T-helper 1 cell treated with Interleukin-12 subunit alpha and Interleukin-12 subunit beta and Interleukin-4 antibody, amounts not matched to agents 30 μg/mL and 1 μg/mL, for 36 hours (primary cell): ENCODE measurements around the gene OR6K3.

Experiments used
- H3K27ac Mint-ChIP-seq: one replicate; pipeline ENCODE4 v1.8.0; 2021; ENCODE audit warnings: mild to moderate bottlenecking, mixed read lengths
- H3K27me3 Mint-ChIP-seq: one replicate; pipeline ENCODE4 v1.8.0; 2021; ENCODE audit warnings: low read depth, mixed read lengths
- H3K36me3 Mint-ChIP-seq: one replicate; pipeline ENCODE4 v1.8.0; 2021; ENCODE audit warnings: low read depth, mixed read lengths
- H3K4me1 Mint-ChIP-seq: one replicate; pipeline ENCODE4 v1.8.0; 2021; ENCODE audit warnings: low read depth, mixed read lengths
- H3K4me3 Mint-ChIP-seq: one replicate; pipeline ENCODE4 v1.8.0; 2021; ENCODE audit warnings: mild to moderate bottlenecking, moderate library complexity, mixed read lengths
- H3K9me3 Mint-ChIP-seq: one replicate; pipeline ENCODE4 v1.8.0; 2021; ENCODE audit warnings: mixed read lengths

Gene OR6K3

GRCh38 chr1:158720620-158721019 is at the start of gene OR6K3:
Gene OR6K3, minus strand, starts transcription at chr1:158720720. Its CDS starts 2,605 bp downstream, at chr1:158718115.
- no peak within 1 kb of the TSS for H3K4me3 Mint-ChIP-seq
- peaks cover 32% of the 10 kb centered on the region for H3K27me3 Mint-ChIP-seq
- no peaks in the 10 kb centered on the region for H3K36me3 Mint-ChIP-seq
- no peaks in the 10 kb centered on the region for H3K9me3 Mint-ChIP-seq
- no peak within 1 kb of the TSS for H3K27ac Mint-ChIP-seq
- peaks cover 3% of the 10 kb centered on the region for H3K4me1 Mint-ChIP-seq

- Mint-ChIP-seq H3K27ac (no peak within 1 kb of the TSS), H3K4me3 (no peak within 1 kb of the TSS), H3K36me3 (no peaks in the 10 kb centered on the region), H3K9me3 (no peaks in the 10 kb centered on the region), H3K4me1 (no peaks in the 10 kb centered on the region), H3K27me3 (peaks cover 4% of the 10 kb centered on the region)
Observed at GRCh38 chr1:158754420-158754819, 33.9 kb upstream of the OR6K3 start, which contains the start of gene OR6K6. Gene OR6K6, plus strand, starts transcription at chr1:158754720. Its CDS starts 168 bp downstream, at chr1:158754888.

DNA sequence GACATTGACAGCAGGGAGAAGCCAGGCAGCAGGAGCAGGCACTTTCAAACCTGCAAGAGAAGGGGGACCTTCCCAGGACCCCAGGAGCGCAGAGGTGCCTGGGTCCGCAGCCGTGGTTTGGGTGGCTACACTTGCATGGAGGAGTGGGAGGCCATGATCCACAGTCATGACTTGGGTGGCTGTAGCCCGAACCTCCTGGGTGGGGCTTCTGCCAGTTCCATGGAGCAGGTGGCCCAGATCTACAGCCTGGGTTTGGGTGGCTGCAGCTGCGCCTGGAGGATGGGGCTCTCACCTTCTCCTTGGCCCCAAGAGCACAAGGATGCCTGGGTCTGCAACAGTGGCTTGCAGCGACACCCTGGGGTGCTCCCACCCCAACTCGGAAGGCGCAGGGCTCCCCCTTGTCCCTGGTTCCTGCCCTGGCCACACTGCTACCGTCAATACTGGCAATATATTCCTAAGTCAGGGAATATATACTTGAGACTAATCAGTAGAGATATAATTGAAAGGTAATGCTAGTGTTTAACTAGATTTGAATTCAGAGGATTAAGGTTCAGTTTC is 31.7 kb upstream of the OR6K3 start:
- Mint-ChIP-seq H3K27me3 (peaks cover 2% of the 10 kb centered on the region), H3K36me3 (no peaks in the 10 kb centered on the region), H3K9me3 (no peaks in the 10 kb centered on the region), H3K4me1 (no peaks in the 10 kb centered on the region), H3K4me3 (no peak overlapping the region), H3K27ac (no peak overlapping the region)

GRCh38 chr1:158735848-158736247 is 15.3 kb upstream of the OR6K3 start:
- peaks cover 14% of the 10 kb centered on the region for H3K27me3 Mint-ChIP-seq
- H3K36me3 Mint-ChIP-seq = no peaks in the 10 kb centered on the region
- H3K4me1 Mint-ChIP-seq = no peaks in the 10 kb centered on the region
- H3K4me3 Mint-ChIP-seq = no peak overlapping the region
- no peak overlapping the region for H3K27ac Mint-ChIP-seq
- no peaks in the 10 kb centered on the region for H3K9me3 Mint-ChIP-seq

DNA sequence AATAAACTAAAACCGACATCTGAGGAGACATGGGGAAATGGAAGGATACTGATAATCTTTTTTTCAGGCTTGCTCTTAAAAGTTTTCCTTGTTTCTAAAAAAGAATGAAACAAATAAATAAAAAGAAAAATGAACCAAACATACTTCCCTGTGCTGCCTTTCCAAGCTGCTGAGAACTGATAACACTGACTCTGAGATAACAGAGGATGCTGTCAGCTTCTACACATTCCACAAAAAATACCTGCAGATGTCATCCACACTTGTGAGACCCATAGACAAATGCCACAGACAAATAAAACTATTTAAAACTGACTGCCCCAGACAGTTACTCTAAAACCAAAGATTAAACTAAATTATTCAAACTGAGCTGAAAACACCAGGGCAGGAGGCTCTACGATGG is 12.0 kb upstream of the OR6K3 start:
- H3K9me3 Mint-ChIP-seq = no peaks in the 10 kb centered on the region
- no peak overlapping the region for H3K4me3 Mint-ChIP-seq
- H3K36me3 Mint-ChIP-seq = no peaks in the 10 kb centered on the region
- H3K4me1 Mint-ChIP-seq = no peaks in the 10 kb centered on the region
- H3K27ac Mint-ChIP-seq = no peak overlapping the region
- H3K27me3 Mint-ChIP-seq = peaks cover 13% of the 10 kb centered on the region

GRCh38 chr1:158731707-158732106 is 11.2 kb upstream of the OR6K3 start:
- no peak overlapping the region for H3K4me3 Mint-ChIP-seq

DNA sequence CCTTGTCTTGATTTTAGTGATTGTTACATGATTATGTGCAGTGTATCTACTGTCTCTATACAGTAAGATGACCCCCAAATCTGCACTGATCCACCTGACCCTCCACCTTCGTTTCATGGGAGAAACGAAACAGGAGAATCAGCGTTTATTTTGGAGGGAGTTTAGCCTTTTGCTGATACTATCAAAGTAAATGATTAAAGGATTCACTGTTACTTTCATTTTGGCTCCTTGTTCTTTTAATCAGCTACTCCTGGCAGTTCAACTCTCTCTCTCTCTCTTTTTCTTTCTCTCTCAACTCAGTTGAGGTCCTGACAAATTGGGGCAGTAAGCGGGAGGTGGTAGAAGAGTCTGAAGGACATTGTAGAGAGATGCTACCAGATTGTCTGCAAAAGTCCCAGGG is 9.9 kb upstream of the OR6K3 start:
- H3K9me3 Mint-ChIP-seq = no peaks in the 10 kb centered on the region
- no peak overlapping the region for H3K4me3 Mint-ChIP-seq
- no peak overlapping the region for H3K27ac Mint-ChIP-seq
- H3K4me1 Mint-ChIP-seq = no peaks in the 10 kb centered on the region
- peaks cover 9% of the 10 kb centered on the region for H3K27me3 Mint-ChIP-seq
- no peaks in the 10 kb centered on the region for H3K36me3 Mint-ChIP-seq

More at GRCh38 chr1:158731707-158732106, 11.2 kb upstream of the OR6K3 start:
- no peaks in the 10 kb centered on the region for H3K4me1 Mint-ChIP-seq
- no peaks in the 10 kb centered on the region for H3K9me3 Mint-ChIP-seq
- no peak overlapping the region for H3K27ac Mint-ChIP-seq
- H3K36me3 Mint-ChIP-seq = no peaks in the 10 kb centered on the region
- H3K27me3 Mint-ChIP-seq = peaks cover 9% of the 10 kb centered on the region

DNA sequence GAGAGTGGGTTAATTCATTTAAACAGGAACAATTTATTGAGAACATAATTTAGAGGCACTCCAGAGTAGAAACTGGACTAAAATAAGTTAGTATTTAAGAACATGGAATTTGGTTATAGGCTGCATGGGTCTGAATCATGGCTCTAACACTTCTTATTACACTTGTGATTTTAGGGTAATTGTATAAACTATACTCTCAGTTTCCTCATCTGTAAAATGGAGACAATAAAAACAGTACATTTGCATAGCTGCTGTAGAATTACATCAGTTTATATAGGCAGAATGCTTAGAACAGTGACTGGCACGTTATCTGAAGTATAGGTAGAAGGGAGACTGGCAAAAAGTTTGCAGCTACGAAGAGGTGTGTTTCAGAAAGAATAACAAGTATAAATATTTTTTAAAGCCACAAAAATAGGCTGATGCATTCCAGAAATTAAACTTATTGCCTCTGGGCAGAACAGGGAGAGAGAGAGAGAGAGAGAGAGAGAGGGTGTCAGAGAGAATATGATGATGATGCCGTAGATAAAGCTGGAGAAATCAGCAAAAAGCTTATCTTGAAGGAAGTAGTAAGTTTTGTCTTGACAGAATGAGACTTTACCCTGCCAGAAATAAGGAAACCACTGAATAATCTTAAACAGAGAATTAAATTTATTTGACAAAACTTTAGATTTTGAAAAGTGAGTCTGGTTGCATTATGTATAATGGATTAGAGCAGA is 8.1 kb upstream of the OR6K3 start:
- H3K4me3 Mint-ChIP-seq = no peak overlapping the region
- no peaks in the 10 kb centered on the region for H3K9me3 Mint-ChIP-seq
- no peak overlapping the region for H3K27ac Mint-ChIP-seq
- H3K36me3 Mint-ChIP-seq = no peaks in the 10 kb centered on the region
- no peaks in the 10 kb centered on the region for H3K4me1 Mint-ChIP-seq
- peaks cover 16% of the 10 kb centered on the region for H3K27me3 Mint-ChIP-seq

- Mint-ChIP-seq H3K36me3 (no peaks in the 10 kb centered on the region), H3K4me1 (no peaks in the 10 kb centered on the region), H3K27me3 (peaks cover 35% of the 10 kb centered on the region), H3K9me3 (no peaks in the 10 kb centered on the region), H3K27ac (no peak overlapping the region), H3K4me3 (no peak overlapping the region)
Observed at GRCh38 chr1:158724442-158724841, 3.9 kb upstream of the OR6K3 start.

DNA sequence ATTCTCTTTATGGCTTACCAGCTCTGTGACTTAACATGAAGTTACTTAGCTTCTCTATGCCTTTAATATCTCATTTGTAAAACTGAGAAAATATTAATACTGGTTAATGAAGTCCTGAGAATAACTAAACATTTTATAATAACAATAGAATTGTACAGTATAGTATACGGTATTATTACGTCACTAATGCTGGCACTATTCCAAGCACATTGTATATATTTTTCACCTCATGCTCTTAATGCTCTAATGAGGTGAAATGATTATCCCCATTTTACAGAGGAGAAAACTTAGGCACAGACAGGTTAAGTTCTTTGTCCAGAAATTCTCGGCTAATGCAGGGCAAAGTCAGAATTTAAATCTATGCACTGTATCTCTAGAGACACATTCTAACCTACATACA is 856 bp downstream of the OR6K3 start:
- peaks cover 3% of the 10 kb centered on the region for H3K4me1 Mint-ChIP-seq
- no peak overlapping the region for H3K27ac Mint-ChIP-seq
- H3K27me3 Mint-ChIP-seq = peaks cover 34% of the 10 kb centered on the region
- no peak overlapping the region for H3K4me3 Mint-ChIP-seq
- no peaks in the 10 kb centered on the region for H3K9me3 Mint-ChIP-seq
- H3K36me3 Mint-ChIP-seq = no peaks in the 10 kb centered on the region

DNA sequence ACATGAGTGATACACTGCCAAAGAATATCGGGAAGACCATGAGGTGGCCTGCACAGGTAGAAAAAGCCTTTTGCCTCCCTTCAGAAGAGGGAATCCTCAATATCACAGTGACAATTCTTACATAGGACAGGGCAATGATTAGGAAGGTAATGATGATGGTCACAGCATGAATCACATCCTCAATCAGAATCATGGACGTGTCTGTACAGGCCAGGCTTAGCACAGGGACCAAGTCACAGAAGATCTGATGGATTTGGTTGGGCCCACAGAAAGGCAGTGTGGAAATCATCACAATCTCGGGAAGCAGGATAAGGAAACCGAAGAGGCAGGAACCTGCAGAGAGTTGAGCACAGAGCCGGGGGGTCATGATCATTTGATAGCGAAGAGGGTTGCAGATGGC is 3.2 kb downstream of the OR6K3 start:
- Mint-ChIP-seq H3K27ac (no peak overlapping the region), H3K36me3 (no peaks in the 10 kb centered on the region), H3K9me3 (no peaks in the 10 kb centered on the region), H3K4me3 (no peak overlapping the region), H3K4me1 (peaks cover 3% of the 10 kb centered on the region), H3K27me3 (peaks cover 29% of the 10 kb centered on the region)

DNA sequence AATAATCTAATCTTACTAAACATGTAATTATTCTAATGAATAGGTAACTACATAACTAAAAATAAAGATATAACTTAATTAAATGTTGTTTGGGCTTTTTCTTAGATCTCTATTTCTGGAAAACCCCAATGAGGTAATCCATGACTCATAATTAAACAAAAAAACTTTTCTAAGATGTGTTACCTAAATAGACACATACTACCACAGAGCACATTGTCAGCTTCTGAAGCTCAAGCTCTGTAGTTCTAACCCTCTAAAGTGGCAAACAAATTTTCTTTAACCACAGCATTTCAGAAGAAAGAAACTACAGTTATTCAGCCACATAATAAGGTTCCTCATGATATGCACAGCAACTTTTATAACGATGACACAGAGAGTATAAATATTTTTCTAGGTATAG is 4.2 kb downstream of the OR6K3 start:
- Mint-ChIP-seq H3K27ac (no peak overlapping the region), H3K36me3 (no peaks in the 10 kb centered on the region)

DNA sequence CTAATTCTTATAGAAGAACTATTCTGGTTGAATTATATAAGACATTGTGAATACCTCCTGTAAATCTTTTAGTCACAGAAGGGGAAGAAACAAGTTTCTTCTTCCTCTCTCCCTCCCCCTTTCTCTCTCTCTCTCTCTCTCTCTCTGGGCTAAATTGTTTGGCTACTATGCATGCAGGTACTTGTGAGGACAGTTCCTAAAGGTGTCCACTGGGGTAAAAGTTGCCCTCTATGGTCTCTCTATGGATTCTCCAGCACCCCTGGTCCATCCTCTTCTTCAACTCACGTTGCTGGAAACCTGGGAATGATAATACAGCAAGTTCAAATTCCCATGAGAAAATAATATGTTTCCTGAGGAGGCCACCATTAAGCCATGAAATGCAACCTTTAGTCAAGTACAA is 5.8 kb downstream of the OR6K3 start:
- H3K4me3 Mint-ChIP-seq = no peak overlapping the region
- peaks cover 3% of the 10 kb centered on the region for H3K4me1 Mint-ChIP-seq
- H3K36me3 Mint-ChIP-seq = no peaks in the 10 kb centered on the region
- H3K27ac Mint-ChIP-seq = no peak overlapping the region
- H3K9me3 Mint-ChIP-seq = no peaks in the 10 kb centered on the region
- peaks cover 23% of the 10 kb centered on the region for H3K27me3 Mint-ChIP-seq

More for the DNA sequence above, 4.2 kb downstream of the OR6K3 start:
- Mint-ChIP-seq H3K9me3 (no peaks in the 10 kb centered on the region), H3K27me3 (peaks cover 32% of the 10 kb centered on the region), H3K4me3 (no peak overlapping the region), H3K4me1 (peaks cover 3% of the 10 kb centered on the region)

- no peak overlapping the region for H3K4me3 Mint-ChIP-seq
Observed at GRCh38 chr1:158711098-158711497, 9.4 kb downstream of the OR6K3 start.

DNA sequence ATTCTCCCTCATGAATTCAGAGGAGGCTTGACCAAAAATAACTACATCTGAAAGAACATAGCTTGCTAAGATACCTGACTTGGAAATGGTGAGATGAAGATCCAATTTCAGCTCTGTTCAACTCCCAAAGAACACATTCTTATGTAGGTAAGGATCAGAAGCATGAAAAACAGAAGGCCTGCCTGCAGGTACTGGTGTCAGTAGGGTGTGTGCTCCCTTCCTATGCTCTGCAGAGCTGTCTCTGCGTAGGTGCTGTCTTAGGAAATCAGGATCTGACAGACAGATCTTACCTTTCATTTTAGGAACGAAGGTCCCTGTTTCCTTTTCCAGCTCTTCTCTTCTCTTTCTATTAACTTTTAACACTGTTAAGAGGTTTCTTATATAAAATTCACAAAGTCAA is 14.4 kb downstream of the OR6K3 start:
- H3K36me3 Mint-ChIP-seq = no peaks in the 10 kb centered on the region
- no peak overlapping the region for H3K4me3 Mint-ChIP-seq
- H3K4me1 Mint-ChIP-seq = no peaks in the 10 kb centered on the region
- H3K9me3 Mint-ChIP-seq = no peaks in the 10 kb centered on the region
- H3K27me3 Mint-ChIP-seq = peaks cover 5% of the 10 kb centered on the region
- no peak overlapping the region for H3K27ac Mint-ChIP-seq

More at GRCh38 chr1:158711098-158711497, 9.4 kb downstream of the OR6K3 start:
- no peaks in the 10 kb centered on the region for H3K36me3 Mint-ChIP-seq
- H3K9me3 Mint-ChIP-seq = no peaks in the 10 kb centered on the region
- H3K4me1 Mint-ChIP-seq = no peaks in the 10 kb centered on the region
- peaks cover 23% of the 10 kb centered on the region for H3K27me3 Mint-ChIP-seq
- H3K27ac Mint-ChIP-seq = no peak overlapping the region
